GM12875 (cell line): ENCODE data around the gene IGF2BP3.
"Not testable (repeated sequence)": the region's sequence is repeated elsewhere in the genome, so short reads cannot be mapped to it uniquely, and the experiment has no call there.

Source experiments
- H3K4me3 ChIP-seq: one replicate; pipeline ENCODE4 v1.5.1; 2011; ENCODE audit warnings: low read depth, low read length, control low read depth
- CTCF ChIP-seq: IDR thresholded peaks from 2 replicates; pipeline ENCODE4 v1.5.1; 2011; ENCODE audit warnings: low read depth, mild to moderate bottlenecking, control low read depth, inconsistent platforms, low read length, moderate library complexity, borderline replicate concordance; ENCODE audit not compliant: insufficient read depth

Gene IGF2BP3

GRCh38 chr7:23422384-23422783, 47.9 kb downstream of the IGF2BP3 start:
- no peak for TF ChIP-seq CTCF

GRCh38 chr7:23419845-23420244, 50.4 kb downstream of the IGF2BP3 start:
- H3K4me3 ChIP-seq, result no peak overlapping the region
- no peak for TF ChIP-seq CTCF

More at GRCh38 chr7:23422384-23422783, 47.9 kb downstream of the IGF2BP3 start:
- H3K4me3 ChIP-seq, result no peak overlapping the region

- H3K4me3 ChIP-seq, result no peak overlapping the region
- no peak for TF ChIP-seq CTCF
These were observed 51.1 kb downstream of the IGF2BP3 start for GRCh38 chr7:23419160-23419559.

- no peak overlapping the region for H3K4me3 ChIP-seq
- TF ChIP-seq CTCF, result no peak
These were observed 52.2 kb downstream of the IGF2BP3 start for GRCh38 chr7:23418046-23418445.

GRCh38 chr7:23415198-23415597, 55.1 kb downstream of the IGF2BP3 start:
- H3K4me3 ChIP-seq, result no peak overlapping the region
- TF ChIP-seq CTCF, result no peak

GRCh38 chr7:23410446-23411183, 59.7 kb downstream of the IGF2BP3 start:
- H3K4me3 ChIP-seq, result no peak overlapping the region
- no peak for TF ChIP-seq CTCF

GRCh38 chr7:23406564-23406963, 63.7 kb downstream of the IGF2BP3 start:
- H3K4me3 ChIP-seq, result not testable (repeated sequence)
